Hepatocyte (in vitro differentiated cells): ENCODE results near the gene SLC13A5. TPM values are rescaled to one million over a fixed set of nuclear protein-coding genes. Genes with fewer than 3 reads are reported as not detected.
A peak's percentile ranks its signal among the peaks of the same experiment; 100 is the strongest.

Experiments used
- DNase-seq: peaks from one replicate; pipeline ENCODE4 v3.0.0-alpha.2; 2016; ENCODE audit warnings: low spot score
- H2AFZ ChIP-seq: fragments of 200-600 bp; sonication (generic); 2 replicates; pipeline ENCODE4 v1.6.0; 2016; ENCODE audit warnings: antibody characterized with exemption, mild to moderate bottlenecking
- H3K27ac ChIP-seq: fragments of 200-600 bp; sonication (generic); 2 replicates; pipeline ENCODE4 v1.5.1; 2016; ENCODE audit warnings: mild to moderate bottlenecking
- H3K27me3 ChIP-seq: fragments of 200-600 bp; sonication (generic); 2 replicates; pipeline ENCODE4 v1.6.1; 2016
- H3K36me3 ChIP-seq: fragments of 200-600 bp; sonication (generic); replicated peaks from 2 replicates; pipeline ENCODE4 v1.5.1; 2016; ENCODE audit warnings: low read depth; ENCODE audit not compliant: insufficient read depth
- H3K4me1 ChIP-seq: fragments of 200-600 bp; sonication (generic); 2 replicates; pipeline ENCODE4 v1.5.1; 2016; ENCODE audit warnings: mild to moderate bottlenecking, moderate library complexity; ENCODE audit not compliant: insufficient read depth
- H3K4me2 ChIP-seq: fragments of 200-600 bp; sonication (generic); 2 replicates; pipeline ENCODE4 v1.6.0; 2016
- H3K4me3 ChIP-seq: fragments of 200-600 bp; sonication (generic); 2 replicates; pipeline ENCODE4 v1.5.1; 2016; ENCODE audit warnings: mild to moderate bottlenecking
- H3K79me2 ChIP-seq: fragments of 200-600 bp; sonication (generic); 2 replicates; pipeline ENCODE4 v1.6.0; 2017; ENCODE audit warnings: mild to moderate bottlenecking
- H3K9me2 ChIP-seq: fragments of 200-600 bp; sonication (generic); replicated peaks from 2 replicates; pipeline ENCODE4 v1.6.0; 2017; ENCODE audit warnings: mild to moderate bottlenecking; ENCODE audit not compliant: insufficient read depth
- H3K9me3 ChIP-seq: fragments of 200-600 bp; sonication (generic); 2 replicates; pipeline ENCODE4 v1.5.1; 2016; ENCODE audit warnings: low read depth, mild to moderate bottlenecking
- H4K20me1 ChIP-seq: fragments of 200-600 bp; sonication (generic); 2 replicates; pipeline ENCODE4 v1.6.0; 2016; ENCODE audit warnings: mild to moderate bottlenecking; ENCODE audit not compliant: insufficient read depth, poor library complexity, severe bottlenecking
- CTCF ChIP-seq: fragments of 200-600 bp; sonication (generic); IDR thresholded peaks from 2 replicates; pipeline ENCODE4 v1.5.1; 2016; ENCODE audit warnings: antibody characterized with exemption, mild to moderate bottlenecking; ENCODE audit not compliant: poor library complexity
- EZH2 ChIP-seq: fragments of 200-600 bp; sonication (generic); IDR thresholded peaks from 2 replicates; pipeline ENCODE4 v1.6.1; 2016; ENCODE audit warnings: antibody characterized with exemption, mild to moderate bottlenecking, borderline replicate concordance
- EZH2phosphoT487 ChIP-seq: fragments of 200-600 bp; sonication (generic); IDR thresholded peaks from one replicate; pipeline ENCODE4 v1.6.1; 2018; ENCODE audit warnings: antibody characterized with exemption, mild to moderate bottlenecking, low read depth, moderate library complexity; ENCODE audit not compliant: unreplicated experiment, severe bottlenecking
- WGBS: methylation state at CpG from one replicate; pipeline ENCODE4 v1.1.6; 2016; ENCODE audit warnings: low lambda C conversion rate; ENCODE audit errors: missing lambda C conversion rate; 5-methylcytosine and 5-hydroxymethylcytosine counted together
- polyA plus RNA-seq: library from polyadenylated mRNA; unstranded; fragments of >200 nt; fragmentation: Nextera tagmentation; extraction: Ambion mirVana; gene quantifications from 2 replicates; pipeline ENCODE4 v1.2.1, GENCODE V29; 2016
- total RNA-seq: library from RNA; depleted of rRNA; stranded (reverse); fragments of >200 nt; gene quantifications from 2 replicates; pipeline ENCODE4 v1.2.3, GENCODE V29; 2014

SLC13A5 gene
- total and polyA plus RNA-seq, 2 experiments from 2014 or later: 7.3 to 18.5 TPM

- Histone ChIP-seq H4K20me1 (no peaks in the 10 kb centered on the region), H3K27ac (no peak overlapping the region), H3K4me2 (peak overlapping the region; percentile 88), H2AFZ (peak overlapping the region; percentile 69), H3K79me2 (no peaks in the 10 kb centered on the region), H3K4me3 (peak overlapping the region; percentile 17), H3K9me2 (no peaks in the 10 kb centered on the region), H3K27me3 (peaks cover 21% of the 10 kb centered on the region), H3K36me3 (no peaks in the 10 kb centered on the region), H3K4me1 (peaks cover 7% of the 10 kb centered on the region), H3K9me3 (no peaks in the 10 kb centered on the region)
- DNase-seq: no peak
- WGBS: 9% methylated on average over 24 of the region's 29 CpGs
- no peak for TF ChIP-seq EZH2
- TF ChIP-seq CTCF: no peak
- no peak for TF ChIP-seq EZH2phosphoT487
Measured at GRCh38 chr17:6713918-6714271, 726 bp upstream of the SLC13A5 start.

GRCh38 chr17:6712854-6713129, 377 bp downstream of the SLC13A5 start:
- no peak overlapping the region for H3K27ac ChIP-seq
- H3K4me3 ChIP-seq: no peak overlapping the region
- no peaks in the 10 kb centered on the region for H3K79me2 ChIP-seq
- no peaks in the 10 kb centered on the region for H4K20me1 ChIP-seq
- no peaks in the 10 kb centered on the region for H3K9me3 ChIP-seq
- peaks cover 18% of the 10 kb centered on the region for H3K27me3 ChIP-seq
- no peak for DNase-seq
- H3K4me2 ChIP-seq: peak overlapping the region; percentile 88
- TF ChIP-seq CTCF: no peak
- no peak for TF ChIP-seq EZH2
- no peak for TF ChIP-seq EZH2phosphoT487
- peak overlapping the region; percentile 69 for H2AFZ ChIP-seq
- 25% methylated on average over 14 of the region's 14 CpGs for WGBS
- H3K9me2 ChIP-seq: no peaks in the 10 kb centered on the region
- H3K36me3 ChIP-seq: no peaks in the 10 kb centered on the region
- peaks cover 7% of the 10 kb centered on the region for H3K4me1 ChIP-seq

- H3K27me3 ChIP-seq: peaks cover 18% of the 10 kb centered on the region
- peak overlapping the region; percentile 88 for H3K4me2 ChIP-seq
- 46% methylated on average over 11 of the region's 11 CpGs for WGBS
- TF ChIP-seq EZH2phosphoT487: no peak
- no peak for TF ChIP-seq CTCF
- no peak for TF ChIP-seq EZH2
- no peaks in the 10 kb centered on the region for H3K36me3 ChIP-seq
- H3K9me3 ChIP-seq: no peaks in the 10 kb centered on the region
- H4K20me1 ChIP-seq: no peaks in the 10 kb centered on the region
- H3K4me3 ChIP-seq: no peak overlapping the region
- no peak overlapping the region for H2AFZ ChIP-seq
- H3K79me2 ChIP-seq: no peaks in the 10 kb centered on the region
- H3K4me1 ChIP-seq: peaks cover 7% of the 10 kb centered on the region
- DNase-seq: peak; percentile 44
- H3K9me2 ChIP-seq: no peaks in the 10 kb centered on the region
- no peak overlapping the region for H3K27ac ChIP-seq
Measured at GRCh38 chr17:6712058-6712853, 913 bp downstream of the SLC13A5 start.
